Activated CD4-positive, alpha-beta T cell treated with anti-CD3 and anti-CD28 coated beads for 48 hours (primary cell): ENCODE measurements around the gene CCDC24.
A peak's percentile ranks its signal among the peaks of the same experiment; 100 is the strongest.

ENCODE experiments used
- DNase-seq: peaks from one replicate; pipeline ENCODE4 v3.0.0-alpha.2; 2020

CCDC24 gene

GRCh38 chr1:43981636-43982035, 9.8 kb upstream of the CCDC24 start:
- no peak for DNase-seq

GRCh38 chr1:43982241-43982640, 9.2 kb upstream of the CCDC24 start:
- DNase-seq: no peak

DNA sequence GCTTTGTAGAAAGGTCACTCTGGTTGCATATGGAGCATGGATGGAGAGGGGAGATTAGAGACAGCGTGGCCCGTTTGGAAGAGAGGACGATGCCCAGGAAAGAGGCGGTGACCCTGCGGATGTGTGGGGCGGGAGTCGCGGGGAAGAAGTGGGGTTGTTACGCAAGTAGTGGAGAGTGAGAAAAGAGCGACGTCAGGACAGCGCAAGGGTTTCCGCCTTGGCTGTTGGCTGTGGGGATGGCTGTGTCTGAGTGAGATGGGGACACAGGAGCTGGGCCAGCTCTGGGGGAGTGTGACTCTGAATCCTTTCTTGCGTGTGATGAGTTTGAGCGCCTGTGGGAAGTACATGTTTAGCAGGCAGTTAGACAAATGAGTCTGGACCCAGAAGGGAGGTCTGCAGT, 8.6 kb upstream of the CCDC24 start:
- no peak for DNase-seq

GRCh38 chr1:43983253-43983899, 8.0 kb upstream of the CCDC24 start:
- no peak for DNase-seq

DNA sequence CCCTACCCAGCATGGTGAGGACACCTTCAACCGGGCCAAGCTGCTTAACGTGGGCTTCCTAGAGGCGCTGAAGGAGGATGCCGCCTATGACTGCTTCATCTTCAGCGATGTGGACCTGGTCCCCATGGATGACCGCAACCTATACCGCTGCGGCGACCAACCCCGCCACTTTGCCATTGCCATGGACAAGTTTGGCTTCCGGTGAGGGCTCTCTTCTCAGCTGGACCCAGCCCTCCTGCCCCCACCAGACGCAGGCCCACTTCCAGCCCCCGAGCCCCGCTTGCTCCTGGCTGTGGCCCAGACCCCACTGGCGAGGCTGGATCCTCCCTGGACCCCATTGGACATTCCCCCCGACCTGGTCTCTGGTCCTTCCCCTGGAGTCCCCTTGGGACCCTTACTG, 6.5 kb upstream of the CCDC24 start:
- DNase-seq: no peak

DNA sequence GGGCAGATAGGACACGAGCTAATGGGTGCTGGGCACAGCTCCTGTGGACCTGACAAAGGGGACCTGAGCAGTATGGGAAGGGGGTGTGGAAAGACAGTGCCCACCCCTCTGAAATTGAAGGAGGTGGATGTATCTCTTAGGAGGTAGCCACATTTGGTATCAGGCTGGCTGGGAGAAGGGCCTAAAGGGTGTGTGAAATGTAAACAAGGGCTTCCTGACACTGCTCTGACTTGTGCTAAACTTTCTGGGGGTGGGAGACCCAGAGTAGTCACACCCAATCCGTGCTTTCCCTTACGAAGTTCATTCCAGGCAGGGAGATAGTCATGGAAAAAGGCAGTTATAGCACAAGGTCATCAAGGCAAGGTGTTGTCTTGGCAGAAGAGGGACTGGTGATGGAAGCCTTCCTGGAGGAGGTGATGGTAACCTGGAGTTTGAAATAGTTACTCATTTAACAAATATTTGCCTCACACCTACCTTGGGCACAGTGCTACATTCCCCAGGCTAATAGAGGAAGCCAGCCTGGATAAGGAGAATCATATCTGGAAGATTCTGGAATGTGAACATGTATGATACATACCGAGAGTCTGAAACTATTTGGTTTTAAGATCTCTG, 5.3 kb upstream of the CCDC24 start:
- DNase-seq: no peak

- no peak for DNase-seq
Measured at GRCh38 chr1:43986712-43987111, 4.7 kb upstream of the CCDC24 start.

DNA sequence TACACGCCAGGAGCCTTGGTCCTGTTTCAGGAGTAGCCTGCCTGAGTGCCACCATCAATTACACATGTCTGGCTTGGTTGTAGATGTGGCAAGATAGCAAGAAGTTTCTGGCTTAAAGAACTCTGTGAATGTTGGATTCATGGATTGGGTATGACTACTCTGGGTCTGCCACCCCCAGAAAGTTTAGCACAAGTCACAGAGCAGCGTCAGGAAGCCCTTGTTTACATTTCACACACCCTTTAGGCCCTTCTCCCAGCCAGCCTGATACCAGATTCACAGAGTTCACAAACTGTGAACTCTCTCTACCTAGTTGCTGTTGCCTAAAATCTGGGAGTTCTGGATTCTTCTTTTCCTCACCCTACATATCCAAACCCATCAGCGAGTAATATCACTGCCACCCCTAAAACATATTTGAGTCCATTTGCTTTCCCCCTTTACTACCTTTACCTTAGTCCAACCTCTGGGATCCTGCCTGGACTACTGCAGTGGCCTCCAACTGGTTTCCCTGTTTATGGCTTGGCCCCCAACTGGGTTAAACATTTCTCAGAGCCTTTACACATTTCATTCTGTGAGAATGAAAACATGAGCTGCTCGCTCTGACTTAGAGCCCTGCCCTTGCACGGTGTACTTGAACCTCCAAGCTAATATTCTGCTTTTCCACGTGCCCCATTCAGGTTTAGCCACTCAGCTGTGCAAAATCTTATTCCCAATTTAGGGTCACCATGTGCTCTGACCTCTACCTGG, 4.1 kb upstream of the CCDC24 start:
- DNase-seq: no peak

GRCh38 chr1:43990271-43991199, 864 bp upstream of the CCDC24 start:
- DNase-seq: no peak

DNA sequence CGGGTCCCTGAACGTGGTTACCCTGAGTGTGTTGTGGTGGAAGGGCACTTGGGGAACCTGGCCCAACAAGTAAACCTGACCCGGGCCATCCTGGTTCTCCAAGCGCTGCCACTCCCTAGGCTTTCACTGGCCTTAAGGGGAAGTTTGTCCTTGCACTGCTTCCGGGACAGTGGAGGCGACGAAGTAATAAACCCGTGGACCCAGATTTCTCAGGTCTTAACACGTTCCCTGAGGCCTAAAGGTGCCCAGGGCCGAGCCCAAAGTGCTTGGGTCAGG, 261 bp upstream of the CCDC24 start:
- DNase-seq: no peak

DNA sequence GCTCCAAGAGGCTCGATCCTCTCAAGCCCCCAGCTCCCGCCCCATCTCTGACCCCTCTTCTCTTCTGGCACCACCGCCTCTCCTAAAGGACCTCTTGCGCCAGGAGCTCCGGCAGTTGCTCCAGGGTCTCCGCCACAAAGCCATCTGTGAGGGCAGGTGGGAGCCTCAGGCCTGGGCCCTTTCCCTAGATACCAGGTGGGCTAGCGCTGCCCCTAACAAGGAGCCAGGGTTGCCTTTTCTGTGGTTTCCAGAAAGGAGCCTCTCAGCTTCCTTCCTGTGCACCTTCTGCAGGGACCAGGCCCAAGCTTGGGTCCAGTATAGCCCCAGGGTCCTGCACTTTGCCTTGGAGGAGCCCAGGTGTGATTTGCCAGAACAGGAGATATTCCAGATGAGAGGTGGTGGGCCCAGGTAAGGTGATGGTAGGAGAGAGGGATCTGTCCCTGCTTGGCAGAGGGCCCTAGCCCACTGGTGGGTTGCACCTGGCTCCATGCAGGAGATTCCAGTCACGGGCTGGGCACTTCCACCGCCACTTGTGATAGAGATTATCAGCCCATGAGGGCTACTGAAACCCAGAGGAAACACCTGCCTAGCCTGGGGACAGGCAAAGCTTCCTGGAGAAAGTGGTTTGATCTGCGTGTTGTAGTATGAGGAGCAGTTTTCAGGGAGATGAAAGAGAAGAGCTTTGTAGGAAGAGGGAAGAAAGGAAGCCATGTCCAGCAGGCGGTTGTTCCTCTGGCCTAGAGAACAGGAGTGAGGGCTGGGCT, 1.0 kb downstream of the CCDC24 start:
- DNase-seq: no peak

DNA sequence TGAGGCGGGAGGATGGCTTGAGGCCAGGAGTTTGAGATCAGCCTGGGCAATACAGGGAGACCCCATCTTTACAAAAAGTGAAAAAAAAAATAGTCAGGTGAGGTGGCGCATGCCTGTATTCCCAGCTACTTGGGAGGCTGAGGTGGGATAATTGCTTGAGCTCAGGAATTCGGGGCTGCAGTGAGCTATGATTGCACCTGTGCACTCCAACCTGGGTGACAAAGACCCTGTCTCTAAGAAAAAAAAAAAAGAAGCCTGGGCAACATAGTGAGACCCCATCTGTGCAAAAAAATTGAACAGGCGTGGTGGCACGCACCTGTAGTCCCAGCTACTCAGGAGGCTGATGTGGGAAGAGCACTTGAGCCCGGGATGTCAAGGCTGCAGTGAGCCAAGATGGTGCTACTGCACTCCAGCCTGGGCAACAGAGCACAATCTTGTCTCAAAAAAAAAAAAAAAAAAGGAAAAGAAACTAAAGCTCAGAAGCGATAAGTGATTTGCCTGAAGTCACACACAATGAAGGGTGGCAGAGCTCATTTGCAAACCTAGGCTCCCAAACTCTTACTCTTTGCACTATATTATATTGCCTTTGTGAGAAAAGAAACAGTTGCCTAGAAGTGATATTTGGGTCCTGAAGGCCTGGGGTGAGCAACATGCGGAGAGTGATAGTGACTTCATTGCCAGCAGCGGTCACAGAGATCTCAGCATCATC, 2.0 kb downstream of the CCDC24 start:
- no peak for DNase-seq

DNA sequence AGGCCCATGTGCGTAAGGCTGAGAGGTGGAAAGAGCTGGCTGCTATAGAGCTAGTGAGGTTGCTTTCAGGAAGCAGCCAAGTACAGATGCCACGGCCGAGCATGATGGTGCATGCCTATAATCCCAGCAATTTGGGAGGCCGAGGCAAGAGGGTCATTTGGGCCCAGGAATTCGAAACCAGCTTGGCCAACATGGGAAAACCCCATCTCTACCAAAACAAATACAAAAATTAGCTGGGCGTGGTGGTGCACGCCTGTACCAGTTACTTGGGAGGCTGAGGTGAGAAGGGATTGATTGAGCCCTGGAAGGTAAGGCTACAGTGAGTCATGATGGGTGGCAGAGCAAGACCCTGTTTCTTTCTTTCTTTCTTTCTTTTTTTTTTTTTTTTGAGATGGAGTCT, 2.7 kb downstream of the CCDC24 start:
- DNase-seq: no peak

DNA sequence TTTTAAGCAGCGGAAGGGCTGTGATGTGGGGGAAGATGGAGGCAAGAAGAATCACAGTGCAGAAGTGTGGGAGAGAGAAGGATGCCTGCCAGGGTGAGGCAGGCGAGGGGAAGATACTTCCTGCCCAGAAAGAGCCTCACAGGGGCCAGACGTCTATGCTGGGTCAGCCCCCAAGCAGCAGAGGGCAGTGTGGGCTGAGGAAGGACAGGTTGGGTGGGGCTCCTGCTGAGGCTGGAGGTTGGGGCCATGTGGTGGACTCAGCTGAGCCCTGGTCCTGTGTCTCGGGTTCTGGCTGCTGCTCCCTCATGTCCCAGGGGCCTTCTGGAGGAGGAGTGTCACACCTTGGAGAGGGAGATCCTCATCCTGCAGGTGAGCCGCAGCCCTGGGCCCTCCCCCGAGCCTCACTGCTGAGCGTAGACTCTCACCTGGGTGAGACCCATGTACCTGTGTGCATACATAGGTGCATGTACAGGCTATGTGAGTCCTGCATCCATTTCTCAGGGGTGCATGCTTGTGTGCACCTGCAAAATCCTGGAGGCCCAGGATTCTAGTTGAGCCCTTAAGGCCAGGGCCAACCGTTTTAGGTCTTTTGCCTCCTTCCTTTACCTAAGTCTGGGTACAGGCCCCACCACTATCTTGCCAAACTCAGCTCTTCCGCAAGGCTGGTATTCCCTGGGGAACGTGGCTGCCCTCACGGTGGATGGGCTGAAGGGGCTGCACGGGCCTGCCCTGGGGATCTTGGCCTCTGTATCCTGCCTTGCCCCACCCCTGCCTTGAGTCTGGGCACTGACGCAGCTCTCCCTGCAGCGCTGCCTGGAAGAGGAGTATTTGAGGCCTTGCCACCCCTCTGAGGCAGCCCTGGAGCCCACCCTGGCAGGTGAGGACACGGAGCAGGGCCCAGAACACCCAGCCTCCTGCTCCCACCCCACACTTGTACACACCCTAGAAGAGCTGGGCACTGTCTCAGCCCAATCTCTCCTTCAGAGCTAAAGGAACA, 3.7 kb downstream of the CCDC24 start:
- DNase-seq: peak; percentile 25

GRCh38 chr1:43995984-43996732, 4.8 kb downstream of the CCDC24 start:
- no peak for DNase-seq

GRCh38 chr1:43996733-43997115, 5.3 kb downstream of the CCDC24 start:
- no peak for DNase-seq

DNA sequence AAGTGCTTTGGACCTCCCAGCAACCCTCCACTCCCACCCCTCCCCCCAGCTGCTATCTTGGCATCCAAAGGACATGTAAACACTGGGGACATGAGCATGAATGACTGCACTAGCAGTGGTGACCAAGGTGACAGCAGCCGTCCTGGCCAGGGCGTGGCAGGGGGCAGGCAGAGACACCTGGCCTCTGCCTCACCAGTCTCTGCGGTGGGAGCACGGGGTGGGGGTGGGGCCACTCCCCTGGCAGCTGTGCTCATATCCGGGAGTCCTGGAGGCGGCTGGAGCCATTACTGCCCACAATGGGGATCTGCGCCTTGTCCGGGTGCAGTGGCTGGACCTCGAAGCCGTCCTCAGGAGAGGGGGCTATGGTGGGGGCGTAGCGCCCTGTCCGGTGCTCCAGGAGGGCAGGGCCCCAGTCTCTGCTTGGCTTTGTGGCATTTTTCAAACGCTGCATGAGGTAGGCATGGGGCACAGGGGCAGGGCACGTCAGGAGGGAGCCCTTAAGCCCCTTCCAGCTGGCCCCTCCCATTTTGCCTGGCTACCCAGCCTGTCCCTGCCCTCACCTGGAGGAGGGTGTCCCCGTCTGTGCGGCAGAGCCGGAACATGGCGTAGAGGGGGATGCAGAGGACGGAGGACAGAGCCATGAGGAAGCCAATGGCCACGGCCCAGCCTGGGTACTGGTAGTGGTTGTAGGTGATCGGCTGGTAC, 6.0 kb downstream of the CCDC24 start:
- no peak for DNase-seq

DNA sequence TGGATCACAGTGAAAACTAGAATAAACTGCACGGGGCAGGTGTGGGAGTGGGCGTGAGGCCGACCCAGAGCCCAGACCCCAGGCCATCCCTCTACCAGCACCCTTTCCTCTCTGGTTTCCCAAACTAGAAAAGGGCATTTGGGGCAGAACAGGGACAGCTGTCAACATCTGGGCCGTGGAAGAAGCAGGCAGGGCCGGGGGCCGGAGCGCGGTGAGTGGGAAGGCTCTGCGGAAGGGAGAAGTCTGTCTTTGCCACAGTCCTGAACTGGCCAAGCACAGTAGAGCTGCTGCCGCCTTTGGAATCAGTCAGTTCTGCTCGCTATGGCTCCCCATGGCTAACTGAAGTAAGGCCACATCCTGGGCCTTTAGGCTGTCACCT, 6.6 kb downstream of the CCDC24 start:
- no peak for DNase-seq

DNA sequence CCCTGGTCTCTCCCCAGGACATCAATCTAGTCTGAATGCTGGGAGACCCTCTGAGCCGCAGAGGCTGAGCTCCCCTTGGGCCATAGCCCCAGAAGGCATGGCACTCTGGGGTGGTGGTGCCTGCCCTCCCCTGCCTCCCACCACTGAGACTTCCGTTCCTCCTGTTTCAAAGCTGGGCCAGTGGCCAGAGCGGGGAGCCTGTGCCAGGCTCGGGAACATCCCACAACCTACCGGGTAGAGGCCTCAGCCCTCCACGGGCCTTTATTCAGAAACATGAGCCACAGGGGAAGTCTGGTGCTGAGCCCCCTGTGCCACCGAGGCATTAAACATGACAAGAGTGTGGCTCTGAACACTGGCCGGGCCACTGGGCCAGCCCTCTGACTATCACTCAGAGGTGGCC, 8.1 kb downstream of the CCDC24 start:
- DNase-seq: no peak
